Thymus (tissue), 11 donors: Measurements from ENCODE around the gene ACACA. TPM values are rescaled to one million over a fixed set of nuclear protein-coding genes. Genes with fewer than 3 reads are reported as not detected.
"Not testable (repeated sequence)": the region's sequence is repeated elsewhere in the genome, so short reads cannot be mapped to it uniquely, and the experiment has no call there.

Experiments used
- DNase-seq, 9 donors: peaks; one replicate each; pipeline ENCODE4 v3.0.0-alpha.2; 2013; ENCODE audit warnings: low spot score in 9 of 9, low read depth in 6 of 9, missing footprints in 1 of 9
- H3K27ac ChIP-seq, 2 donors: one replicate each; pipeline ENCODE4 v1.5.1; 2013; ENCODE audit warnings: control low read depth in 1 of 2, low read depth in 1 of 2, low read length in 1 of 2, mild to moderate bottlenecking in 1 of 2, moderate library complexity in 1 of 2
- H3K27me3 ChIP-seq, 2 donors: one replicate each; pipeline ENCODE4 v1.5.1; 2013; ENCODE audit warnings: low read length in 1 of 2; ENCODE audit not compliant: control insufficient read depth in 2 of 2, insufficient read depth in 1 of 2
- H3K36me3 ChIP-seq, 2 donors: one replicate each; pipeline ENCODE4 v1.5.1; 2013; ENCODE audit warnings: low read length in 1 of 2, mild to moderate bottlenecking in 1 of 2, moderate library complexity in 1 of 2; ENCODE audit not compliant: control insufficient read depth in 2 of 2, insufficient read depth in 2 of 2
- H3K4me1 ChIP-seq, 2 donors: one replicate each; pipeline ENCODE4 v1.5.1; 2013; ENCODE audit warnings: low read length in 2 of 2; ENCODE audit not compliant: control insufficient read depth in 2 of 2, insufficient read depth in 2 of 2
- H3K4me3 ChIP-seq, 2 donors: one replicate each; pipeline ENCODE4 v1.5.1; 2013; ENCODE audit warnings: low read length in 2 of 2, control low read depth in 1 of 2, mild to moderate bottlenecking in 1 of 2
- H3K9me3 ChIP-seq, 2 donors: one replicate each; pipeline ENCODE4 v1.5.1; 2013; ENCODE audit warnings: low read length in 1 of 2, mild to moderate bottlenecking in 1 of 2; ENCODE audit not compliant: control insufficient read depth in 2 of 2, insufficient read depth in 1 of 2
- WGBS: extraction: QIAGEN DNeasy Blood & Tissue Kit; methylation state at CpG from one replicate; pipeline ENCODE4 v1.1.7; 2013; 5-methylcytosine and 5-hydroxymethylcytosine counted together
- polyA plus RNA-seq: library from polyadenylated mRNA; stranded (reverse); fragments of 200-250 nt; gene quantifications from one replicate; pipeline ENCODE4 v1.2.3, GENCODE V29; 2013
- total RNA-seq: library from RNA; stranded (reverse); fragments of 120-200 nt; gene quantifications from one replicate; pipeline ENCODE4 v1.2.4, GENCODE V29; 2013
- donor health status: healthy.

The ACACA gene
- total and polyA plus RNA-seq, 2 donors: 8.7 to 12.9 TPM

GRCh38 chr17:37079735-37080134 is 326.9 kb downstream of the ACACA start:
- WGBS: 94% methylated on average over 1 of the region's 1 CpG
- H3K9me3 ChIP-seq: no peaks in the 10 kb centered on the region
- no peak overlapping the region for H3K4me3 ChIP-seq
- peaks cover 0 to 3% of the 10 kb centered on the region in 2 donors for H3K36me3 ChIP-seq
- H3K27me3 ChIP-seq: no peaks in the 10 kb centered on the region
- H3K27ac ChIP-seq: no peak overlapping the region
- peaks cover 26 to 38% of the 10 kb centered on the region in 2 donors for H3K4me1 ChIP-seq
- no peak for DNase-seq

- Histone ChIP-seq H3K4me3 (no peak overlapping the region), H3K36me3 (no peaks in the 10 kb centered on the region), H3K9me3 (no peaks in the 10 kb centered on the region), H3K4me1 (peaks cover 21 to 32% of the 10 kb centered on the region in 2 donors), H3K27ac (no peak overlapping the region), H3K27me3 (no peaks in the 10 kb centered on the region)
- DNase-seq: no peak
- 99% methylated on average over 2 of the region's 2 CpGs for WGBS
Observed at GRCh38 chr17:37079065-37079708, 327.4 kb downstream of the ACACA start.

- H3K4me1 ChIP-seq, DNase-seq, H3K36me3 ChIP-seq, H3K4me3 ChIP-seq, H3K27me3 ChIP-seq, H3K27ac ChIP-seq, H3K9me3 ChIP-seq: not testable (repeated sequence)
- 90% methylated on average over 3 of the region's 3 CpGs for WGBS
Observed at GRCh38 chr17:37073464-37073863, 333.2 kb downstream of the ACACA start.

- 97% methylated on average over 3 of the region's 3 CpGs for WGBS
- DNase-seq: no peak
- H3K4me3 ChIP-seq: no peak overlapping the region
Observed at GRCh38 chr17:37069087-37069486, 337.5 kb downstream of the ACACA start.

GRCh38 chr17:37068266-37068665 is 338.4 kb downstream of the ACACA start:
- H3K36me3 ChIP-seq: no peaks in the 10 kb centered on the region
- H3K9me3 ChIP-seq: no peaks in the 10 kb centered on the region
- no peak overlapping the region for H3K4me3 ChIP-seq
- WGBS: 87% methylated on average over 10 of the region's 10 CpGs
- peaks cover 0 to 41% of the 10 kb centered on the region in 2 donors for H3K27me3 ChIP-seq
- H3K27ac ChIP-seq: no peak overlapping the region
- H3K4me1 ChIP-seq: peaks cover 0 to 28% of the 10 kb centered on the region in 2 donors
- DNase-seq: no peak

More at GRCh38 chr17:37069087-37069486, 337.5 kb downstream of the ACACA start:
- peaks cover 0 to 41% of the 10 kb centered on the region in 2 donors for H3K27me3 ChIP-seq
- H3K4me1 ChIP-seq: peaks cover 0 to 26% of the 10 kb centered on the region in 2 donors
- no peak overlapping the region for H3K27ac ChIP-seq
- H3K9me3 ChIP-seq: no peaks in the 10 kb centered on the region
- H3K36me3 ChIP-seq: no peaks in the 10 kb centered on the region

GRCh38 chr17:37067555-37068111 is 339.0 kb downstream of the ACACA start:
- Histone ChIP-seq H3K27me3 (peaks cover 0 to 41% of the 10 kb centered on the region in 2 donors), H3K4me3 (no peak overlapping the region), H3K9me3 (no peaks in the 10 kb centered on the region), H3K27ac (no peak overlapping the region), H3K36me3 (no peaks in the 10 kb centered on the region), H3K4me1 (peaks cover under 1 to 31% of the 10 kb centered on the region in 2 donors)
- 81% methylated on average over 13 of the region's 13 CpGs for WGBS
- DNase-seq: no peak

- 60% methylated on average over 25 of the region's 25 CpGs for WGBS
- H3K4me3 ChIP-seq: no peak overlapping the region
- peaks cover 0 to 41% of the 10 kb centered on the region in 2 donors for H3K27me3 ChIP-seq
- H3K9me3 ChIP-seq: no peaks in the 10 kb centered on the region
- no peaks in the 10 kb centered on the region for H3K36me3 ChIP-seq
- no peak for DNase-seq
- H3K27ac ChIP-seq: no peak overlapping the region
- H3K4me1 ChIP-seq: peaks cover 6 to 39% of the 10 kb centered on the region in 2 donors
Observed at GRCh38 chr17:37066322-37067255, 340.0 kb downstream of the ACACA start.

GRCh38 chr17:37065486-37066321 is 340.9 kb downstream of the ACACA start:
- H3K27ac ChIP-seq: no peak overlapping the region
- DNase-seq: no peak
- 67% methylated on average over 23 of the region's 23 CpGs for WGBS
- H3K4me3 ChIP-seq: no peak overlapping the region
- H3K27me3 ChIP-seq: peaks cover 0 to 41% of the 10 kb centered on the region in 2 donors
- peaks cover 10 to 47% of the 10 kb centered on the region in 2 donors for H3K4me1 ChIP-seq
- no peaks in the 10 kb centered on the region for H3K36me3 ChIP-seq
- no peaks in the 10 kb centered on the region for H3K9me3 ChIP-seq
